SK-N-SH treated with all-trans-retinoic acid at 6 μM for 48 hours (cell line): Measurements from ENCODE around the gene ANP32B.

Experiments
- ATAC-seq: fragments of 200-7000 bp; cut with Tn5 transposase; 3 replicates; pipeline ENCODE4 v1.9.1; 2020; ENCODE audit warnings: mild to moderate bottlenecking, moderate library complexity
- ARNTL ChIP-seq: fragments of 450-650 bp; formaldehyde crosslinking; IDR thresholded peaks from 2 replicates; pipeline ENCODE4 v1.5.0; 2020; ENCODE audit warnings: low read depth, mild to moderate bottlenecking, moderate library complexity, borderline replicate concordance
- BACH2 ChIP-seq: fragments of 250-450 bp; sonication (Bioruptor Pico); IDR thresholded peaks from 2 replicates; pipeline ENCODE4 v1.9.0; 2021; ENCODE audit warnings: mild to moderate bottlenecking, borderline replicate concordance
- CREB5 ChIP-seq: fragments of 250-450 bp; sonication (Bioruptor Pico); IDR thresholded peaks from 2 replicates; pipeline ENCODE4 v1.5.1; 2020; ENCODE audit warnings: low read depth, mild to moderate bottlenecking, moderate library complexity
- CSRNP3 ChIP-seq: fragments of 250-450 bp; sonication (Bioruptor Pico); IDR thresholded peaks from 2 replicates; pipeline ENCODE4 v1.5.1; 2021; ENCODE audit warnings: mild to moderate bottlenecking, moderate library complexity
- ESRRG ChIP-seq: fragments of 250-450 bp; sonication (Bioruptor Pico); IDR thresholded peaks from 2 replicates; pipeline ENCODE4 v1.6.1; 2021; ENCODE audit warnings: mild to moderate bottlenecking
- GLIS3 ChIP-seq: fragments of 250-450 bp; sonication (Bioruptor Pico); IDR thresholded peaks from 2 replicates; pipeline ENCODE4 v1.5.0; 2020; ENCODE audit warnings: mild to moderate bottlenecking, moderate library complexity
- ISL1 ChIP-seq: fragments of 250-450 bp; sonication (Bioruptor Pico); IDR thresholded peaks from 2 replicates; pipeline ENCODE4 v2.1.2; 2022; ENCODE audit warnings: mild to moderate bottlenecking, moderate library complexity
- PATZ1 ChIP-seq: fragments of 250-450 bp; sonication (Bioruptor Pico); IDR thresholded peaks from 2 replicates; pipeline ENCODE4 v1.8.0; 2020; ENCODE audit warnings: mild to moderate bottlenecking, moderate library complexity, borderline replicate concordance
- POU6F1 ChIP-seq: fragments of 250-450 bp; sonication (Bioruptor Pico); IDR thresholded peaks from 2 replicates; pipeline ENCODE4 v1.8.0; 2021; ENCODE audit warnings: low read depth, mild to moderate bottlenecking, moderate library complexity, borderline replicate concordance
- PPARA ChIP-seq: fragments of 250-450 bp; sonication (Bioruptor Pico); IDR thresholded peaks from 2 replicates; pipeline ENCODE4 v1.5.0; 2020; ENCODE audit warnings: mild to moderate bottlenecking, borderline replicate concordance
- RARB ChIP-seq: fragments of 250-450 bp; sonication (Bioruptor Pico); IDR thresholded peaks from 2 replicates; pipeline ENCODE4 v1.8.0; 2021; ENCODE audit warnings: mild to moderate bottlenecking, moderate library complexity
- SNAI2 ChIP-seq: fragments of 250-450 bp; sonication (Bioruptor Pico); IDR thresholded peaks from 2 replicates; pipeline ENCODE4 v1.5.0; 2020; ENCODE audit warnings: mild to moderate bottlenecking, moderate library complexity
- TCF4 ChIP-seq: fragments of 250-450 bp; sonication (Bioruptor Pico); IDR thresholded peaks from 2 replicates; pipeline ENCODE4 v1.8.0; 2021; ENCODE audit warnings: mild to moderate bottlenecking, moderate library complexity, borderline replicate concordance
- TOX ChIP-seq: fragments of 250-450 bp; sonication (Bioruptor Pico); IDR thresholded peaks from 2 replicates; pipeline ENCODE4 v1.8.0; 2021; ENCODE audit warnings: mild to moderate bottlenecking, moderate library complexity, borderline replicate concordance
- TSHZ2 ChIP-seq: fragments of 250-450 bp; sonication (Bioruptor Pico); IDR thresholded peaks from 2 replicates; pipeline ENCODE4 v1.5.0; 2020; ENCODE audit warnings: mild to moderate bottlenecking, moderate library complexity
- ZC3H10 ChIP-seq: fragments of 250-450 bp; sonication (Bioruptor Pico); IDR thresholded peaks from 2 replicates; pipeline ENCODE4 v1.5.1; 2021; ENCODE audit warnings: mild to moderate bottlenecking, moderate library complexity
- ZFP3 ChIP-seq: fragments of 250-450 bp; sonication (Bioruptor Pico); IDR thresholded peaks from 2 replicates; pipeline ENCODE4 v1.5.0; 2020; ENCODE audit warnings: mild to moderate bottlenecking, moderate library complexity
- ZFP30 ChIP-seq: fragments of 450-650 bp; formaldehyde crosslinking; IDR thresholded peaks from 2 replicates; pipeline ENCODE4 v1.5.0; 2022; ENCODE audit warnings: mild to moderate bottlenecking, moderate library complexity
- ZNF565 ChIP-seq: fragments of 450-650 bp; formaldehyde crosslinking; conservative IDR thresholded peaks from 2 replicates; pipeline ENCODE4 v1.5.0; 2020; ENCODE audit warnings: low read depth, mild to moderate bottlenecking, moderate library complexity

ANP32B gene

GRCh38 chr9:98049288-98050072, 66.3 kb downstream of the ANP32B start:
- TF ChIP-seq TSHZ2 (no peak), PPARA (CRISPR knock-in tag) (no peak), TOX (CRISPR knock-in tag) (no peak), CSRNP3 (CRISPR knock-in tag) (no peak), ISL1 (CRISPR knock-in tag) (no peak), TCF4 (no peak), ESRRG (CRISPR knock-in tag) (no peak), ARNTL (no peak), BACH2 (CRISPR knock-in tag) (no peak), ZNF565 (CRISPR knock-in tag) (no peak), SNAI2 (CRISPR knock-in tag) (no peak), ZFP3 (CRISPR knock-in tag) (no peak), POU6F1 (no peak), PATZ1 (no peak), RARB (CRISPR knock-in tag) (no peak), ZFP30 (no peak), CREB5 (CRISPR knock-in tag) (no peak), GLIS3 (CRISPR knock-in tag) (no peak), ZC3H10 (CRISPR knock-in tag) (no peak)
- no peak for ATAC-seq

GRCh38 chr9:98050351-98050750, 67.2 kb downstream of the ANP32B start:
- no peak for TF ChIP-seq PPARA (CRISPR knock-in tag)
- ATAC-seq, result no peak

- no peak for ATAC-seq
- no peak for TF ChIP-seq PPARA (CRISPR knock-in tag)
Observed at GRCh38 chr9:98054376-98054951, 71.3 kb downstream of the ANP32B start.
